HG03342 (cell line): ENCODE results near the gene LCP1.

ENCODE experiments used
- ATAC-seq: cut with Tn5 transposase; IDR thresholded peaks from one replicate; pipeline ENCODE4 v1.9.1; 2021; ENCODE audit warnings: mild to moderate bottlenecking, moderate library complexity; ENCODE audit not compliant: unreplicated experiment

The LCP1 gene

DNA sequence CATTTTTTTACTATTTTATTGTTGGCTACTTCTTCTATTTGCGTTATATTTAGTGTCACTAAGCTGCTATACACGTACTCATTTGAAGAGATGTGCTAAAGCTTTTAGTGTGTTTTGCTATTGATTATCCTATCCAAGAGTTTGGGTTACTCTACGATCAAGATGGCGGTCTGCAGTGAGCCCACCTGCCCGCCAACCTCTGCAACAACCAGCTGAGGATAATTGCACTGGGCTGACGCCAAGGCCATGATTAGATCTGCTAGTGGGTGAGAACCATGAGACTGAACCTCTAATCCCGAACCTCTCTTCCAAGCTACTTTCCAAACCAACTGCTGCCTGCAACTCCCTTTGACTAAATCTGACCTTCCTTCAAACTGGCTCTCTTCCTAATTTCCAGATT lies 78.9 kb downstream of the LCP1 start:
- no peak for ATAC-seq

DNA sequence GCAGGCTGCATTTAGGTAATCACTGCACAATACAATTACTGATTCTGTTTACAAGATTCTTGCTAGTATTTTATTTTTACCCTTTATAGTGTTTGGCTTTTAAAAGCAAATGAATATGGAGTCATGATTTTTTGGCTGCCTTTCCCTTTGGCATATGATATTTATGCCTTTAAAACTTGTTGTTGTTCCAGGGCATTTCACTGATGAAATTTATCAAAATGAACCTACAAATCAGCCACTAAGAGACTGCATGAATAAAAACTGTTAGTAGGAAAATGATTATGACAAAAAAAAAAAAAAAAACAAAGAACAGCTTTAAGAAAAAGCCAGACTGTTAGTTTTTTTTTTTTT lies 79.7 kb downstream of the LCP1 start:
- ATAC-seq, result no peak

DNA sequence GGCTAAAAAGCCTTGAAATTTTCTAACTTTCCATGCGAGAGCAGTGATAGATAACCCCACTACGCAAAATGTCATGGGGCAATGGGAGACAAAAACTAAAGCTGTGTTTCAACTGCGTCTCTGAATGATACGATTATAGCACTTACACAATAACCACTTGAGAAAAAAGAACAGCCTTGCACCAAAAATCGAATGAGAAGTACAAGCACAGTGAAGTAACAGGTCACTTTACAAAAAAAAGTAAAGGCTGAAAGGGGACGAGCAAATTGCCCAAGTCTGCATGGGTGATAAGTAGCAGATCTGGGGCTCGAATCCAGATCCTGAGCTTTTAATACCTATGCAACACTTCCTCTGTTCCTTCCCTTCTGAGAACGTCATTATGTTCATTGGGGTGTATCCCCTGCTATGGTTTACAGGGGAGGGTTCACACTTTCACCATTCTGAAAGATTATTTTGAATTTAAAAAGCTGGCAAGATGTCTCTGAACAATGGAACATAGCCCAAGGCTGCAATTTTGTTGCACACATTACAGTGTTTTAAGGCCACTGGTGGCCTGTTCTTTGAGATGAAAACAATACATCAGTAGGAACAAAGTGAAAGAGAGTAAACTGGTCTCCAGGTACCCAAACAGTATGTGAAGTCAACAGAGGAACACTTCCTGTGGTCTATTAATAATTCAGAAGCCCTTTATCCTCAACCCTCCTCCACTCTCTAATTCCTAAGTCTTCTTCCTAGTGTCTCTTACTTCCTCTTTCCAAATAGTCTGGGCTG lies 80.3 kb downstream of the LCP1 start:
- peak; percentile 47 for ATAC-seq

DNA sequence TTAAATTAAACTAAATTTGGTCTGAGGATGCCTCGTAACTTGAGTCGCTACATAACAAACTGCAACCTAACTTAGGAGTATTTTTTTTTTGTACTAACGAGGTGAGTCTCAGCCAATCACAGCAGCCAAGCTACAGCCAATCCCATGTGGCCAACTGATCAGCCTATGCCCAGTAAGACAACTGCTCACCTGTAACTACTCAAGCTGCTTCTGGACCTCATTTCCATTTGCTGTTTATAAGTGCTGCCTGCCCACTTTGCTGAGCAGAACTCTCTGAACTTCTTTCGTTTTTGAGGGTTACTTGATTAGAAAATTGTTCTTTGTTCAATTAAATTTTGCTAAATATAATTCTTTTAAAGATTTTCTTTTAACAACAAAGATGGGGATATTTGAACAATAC lies 81.0 kb downstream of the LCP1 start:
- ATAC-seq, result no peak

DNA sequence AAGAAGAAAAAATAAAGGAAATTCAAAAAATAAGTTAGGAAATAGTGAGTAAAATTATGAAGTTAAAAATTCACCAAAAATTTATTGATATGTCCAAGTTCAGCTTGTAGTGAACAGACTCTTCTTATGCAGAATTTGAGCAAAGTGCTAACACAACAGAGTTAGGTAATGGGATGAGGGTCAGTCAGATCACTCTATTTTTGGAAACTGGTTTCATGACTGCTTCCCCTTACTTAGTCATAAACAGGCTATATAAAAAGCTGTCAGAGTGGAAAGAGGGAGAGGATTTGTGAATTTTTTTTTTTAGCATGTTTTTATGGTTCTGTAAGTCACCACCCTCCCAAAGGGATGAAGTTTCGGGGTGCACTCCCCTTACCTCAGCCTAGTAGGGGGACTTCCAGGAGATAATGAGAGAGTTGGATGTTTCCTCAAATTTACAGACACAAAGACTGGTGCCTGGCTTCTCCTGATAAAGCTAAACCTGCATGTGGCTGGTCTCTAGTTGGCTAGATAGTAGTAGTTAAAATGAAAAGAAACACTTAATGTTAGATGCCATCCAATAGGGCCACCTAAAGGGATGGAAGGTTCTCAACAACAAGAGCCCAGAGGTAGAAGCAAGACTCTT lies 81.7 kb downstream of the LCP1 start:
- no peak for ATAC-seq

DNA sequence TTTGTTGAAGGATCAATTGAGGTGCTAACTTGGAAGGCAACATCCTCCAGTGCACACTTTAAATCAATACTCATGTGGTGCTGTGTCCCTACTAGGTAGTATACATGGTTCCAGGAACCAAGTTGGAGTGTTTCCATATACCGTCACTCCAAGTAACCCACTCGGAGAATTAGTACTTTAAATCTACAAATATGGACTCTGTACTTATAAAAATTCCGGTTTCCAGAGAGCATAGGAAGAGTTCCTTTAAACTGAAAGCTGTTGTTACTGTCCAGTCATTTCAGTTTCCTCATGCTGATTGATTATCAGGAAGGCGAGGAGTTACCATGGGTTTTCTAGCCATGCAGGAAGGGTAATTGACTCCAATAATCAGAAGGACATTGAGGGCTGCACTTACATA lies 84.3 kb downstream of the LCP1 start:
- no peak for ATAC-seq

DNA sequence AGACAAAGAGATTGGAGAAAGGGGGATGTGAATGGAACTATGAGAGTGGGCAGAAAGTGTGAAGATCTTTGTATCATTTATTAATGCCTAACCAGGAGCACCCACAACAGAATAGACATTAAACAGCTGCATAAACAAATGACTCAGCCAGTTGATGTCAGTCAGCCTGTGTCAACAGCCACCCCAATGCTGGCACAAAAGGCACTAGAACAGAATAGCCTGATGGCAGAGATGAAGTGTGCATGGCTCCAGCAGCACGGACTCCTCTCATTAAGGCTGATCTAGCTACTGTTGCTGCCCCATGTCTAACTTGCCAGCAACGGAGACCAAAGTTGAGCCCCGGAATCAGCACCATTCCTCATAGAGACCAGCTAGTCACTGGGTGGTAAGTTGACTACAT lies 85.0 kb downstream of the LCP1 start:
- ATAC-seq, result no peak

DNA sequence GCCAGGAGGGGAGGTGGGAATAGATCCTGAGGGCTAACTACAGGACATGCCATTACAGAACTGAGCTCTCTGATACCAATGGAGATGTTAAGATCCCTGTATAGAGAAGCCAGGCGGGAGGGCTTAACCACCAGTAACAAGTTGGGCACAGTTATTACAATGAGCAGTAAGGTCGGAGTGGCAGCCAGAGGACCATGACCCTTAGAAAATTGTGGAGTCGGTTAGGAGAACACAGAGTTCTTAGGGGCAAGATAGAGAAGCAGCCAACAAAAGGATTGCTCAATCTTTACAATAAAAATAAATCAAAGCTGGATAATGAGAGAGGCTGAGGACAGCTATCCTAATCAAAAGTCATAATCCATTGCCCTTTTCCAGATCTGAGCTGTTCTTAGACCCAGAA lies 87.5 kb downstream of the LCP1 start:
- no peak for ATAC-seq

DNA sequence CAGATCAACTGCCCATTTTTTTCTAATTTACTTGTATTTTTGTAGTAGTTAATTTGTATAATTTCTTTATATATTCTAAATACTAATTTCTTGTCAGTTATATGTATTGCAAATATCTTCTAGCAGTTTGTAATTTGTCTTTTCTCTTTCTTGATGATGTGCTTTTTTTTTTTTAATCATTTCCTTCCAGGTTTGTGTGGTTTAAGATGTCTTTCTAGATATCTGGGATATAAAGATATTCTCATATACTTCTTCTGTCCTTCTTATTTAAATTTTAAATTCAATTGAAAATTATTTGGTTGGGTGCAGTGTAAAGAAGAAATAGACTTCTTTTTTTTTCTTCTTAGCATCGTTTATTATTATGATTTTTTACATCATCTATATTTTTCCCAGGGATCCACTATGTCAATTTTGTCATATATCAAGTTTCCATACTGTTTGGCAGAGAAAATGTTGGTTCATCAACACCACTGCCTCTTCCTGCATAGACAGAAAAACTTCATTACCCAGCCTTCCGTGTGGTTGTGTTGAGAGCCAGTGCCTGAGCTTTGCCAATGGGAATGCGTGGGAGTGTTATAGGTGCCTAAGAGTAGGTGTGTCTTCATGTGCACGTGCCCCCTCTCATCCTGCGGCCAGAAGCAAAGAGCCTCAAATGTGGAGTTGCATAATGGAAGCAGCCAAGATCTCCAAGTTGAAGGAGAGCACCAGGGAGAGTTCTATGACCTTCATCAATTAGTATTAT lies 93.0 kb downstream of the LCP1 start:
- no peak for ATAC-seq

DNA sequence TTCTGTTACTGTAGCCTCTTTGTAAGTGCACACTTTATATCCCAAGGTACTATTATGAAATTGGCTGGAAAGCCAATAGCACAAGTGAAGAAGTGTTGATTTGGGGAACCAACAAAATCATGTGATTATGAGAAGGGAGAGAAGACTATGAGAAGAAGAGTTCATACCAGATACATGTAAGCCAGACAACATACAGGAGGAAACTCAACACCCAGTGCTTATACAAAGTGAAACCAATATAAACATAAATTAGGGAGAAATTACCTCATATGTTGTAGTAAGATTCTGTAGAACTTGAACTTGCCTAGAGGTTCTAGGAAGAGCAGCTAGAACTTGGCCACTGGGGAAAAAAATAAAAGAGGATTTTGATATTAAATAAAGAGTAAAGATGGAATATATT lies 94.5 kb downstream of the LCP1 start:
- no peak for ATAC-seq

DNA sequence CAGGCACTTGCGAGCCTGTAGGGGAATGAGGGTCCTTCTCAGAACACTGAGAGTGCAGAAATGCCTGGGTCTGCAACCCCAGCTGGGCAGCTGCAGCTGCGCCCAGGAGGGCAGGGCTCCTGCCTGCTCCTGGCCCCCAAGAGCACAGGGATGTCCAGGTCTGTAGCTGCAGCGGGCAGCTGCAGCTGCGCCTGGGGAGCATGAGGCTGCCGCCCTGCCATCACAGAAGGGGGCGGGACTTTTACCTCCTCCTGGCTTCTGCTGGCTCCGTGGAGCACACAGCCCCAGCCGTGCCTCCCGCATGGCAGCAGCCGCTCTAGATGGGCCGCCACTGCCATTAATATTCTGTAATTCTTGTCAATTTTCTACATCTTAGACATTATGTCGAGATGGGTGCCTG lies 95.0 kb downstream of the LCP1 start:
- ATAC-seq, result no peak

DNA sequence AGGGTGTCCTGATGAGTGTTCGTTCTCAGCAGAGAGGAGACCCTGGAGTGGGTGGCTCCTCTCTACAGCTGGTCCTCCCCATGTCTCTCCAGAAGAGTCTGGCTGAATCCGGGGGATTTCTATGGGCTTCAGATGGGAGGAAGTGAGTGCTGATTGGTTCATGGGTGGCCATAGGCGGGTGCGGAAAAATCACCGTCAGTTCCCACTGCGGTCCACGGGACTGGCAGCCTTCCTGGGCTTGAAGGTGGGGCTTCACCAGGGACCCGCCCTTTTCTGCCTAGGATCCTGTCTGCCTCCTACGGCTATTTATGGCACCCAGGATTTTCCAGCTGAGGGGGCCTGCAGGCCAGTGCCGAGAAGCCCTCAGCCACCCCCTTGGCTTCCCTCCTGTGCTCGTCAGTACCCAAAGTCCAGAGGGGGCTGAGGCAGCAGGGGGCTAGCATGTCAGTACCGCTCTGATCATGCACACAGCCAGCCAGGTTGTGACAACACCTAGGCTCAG lies 95.5 kb downstream of the LCP1 start:
- no peak for ATAC-seq

DNA sequence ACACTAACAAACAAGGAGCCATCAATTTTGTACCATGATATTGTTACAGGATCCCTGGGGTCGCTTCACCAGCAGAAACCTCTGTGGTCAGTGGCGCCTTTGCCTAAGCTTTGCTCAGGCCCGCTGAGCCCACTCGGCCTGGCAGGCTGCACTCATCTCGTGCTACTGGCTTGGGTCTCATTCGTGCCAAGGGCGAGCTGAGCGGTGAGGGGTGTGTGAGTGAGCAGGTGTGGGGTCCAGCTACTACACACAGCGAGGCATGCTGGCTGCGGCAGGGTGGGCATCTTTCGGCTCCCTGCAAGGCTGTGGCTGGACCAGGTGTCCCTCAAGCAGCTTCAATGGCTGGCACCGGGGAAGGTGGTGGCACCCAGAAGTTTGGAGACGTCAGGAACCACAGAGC lies 96.2 kb downstream of the LCP1 start:
- ATAC-seq, result no peak

DNA sequence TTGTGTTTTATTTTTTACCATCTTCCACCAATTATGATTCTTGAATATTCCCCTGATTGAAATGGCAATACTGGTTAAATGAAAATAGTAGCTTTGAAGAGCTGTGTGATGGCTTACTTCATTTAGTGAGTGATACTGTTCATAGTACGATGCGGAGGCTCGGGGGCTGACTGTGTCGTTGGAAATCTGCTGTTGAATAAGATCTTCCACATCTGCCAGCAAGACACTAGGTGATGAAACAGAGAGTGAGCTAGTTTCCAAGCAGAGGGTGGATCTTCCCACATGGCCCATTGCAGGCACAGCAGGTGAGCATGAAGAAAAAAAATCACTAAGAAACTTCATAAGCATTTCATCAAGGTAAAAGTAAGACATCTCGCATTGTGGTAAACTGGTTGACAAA lies 99.7 kb downstream of the LCP1 start:
- no peak for ATAC-seq

DNA sequence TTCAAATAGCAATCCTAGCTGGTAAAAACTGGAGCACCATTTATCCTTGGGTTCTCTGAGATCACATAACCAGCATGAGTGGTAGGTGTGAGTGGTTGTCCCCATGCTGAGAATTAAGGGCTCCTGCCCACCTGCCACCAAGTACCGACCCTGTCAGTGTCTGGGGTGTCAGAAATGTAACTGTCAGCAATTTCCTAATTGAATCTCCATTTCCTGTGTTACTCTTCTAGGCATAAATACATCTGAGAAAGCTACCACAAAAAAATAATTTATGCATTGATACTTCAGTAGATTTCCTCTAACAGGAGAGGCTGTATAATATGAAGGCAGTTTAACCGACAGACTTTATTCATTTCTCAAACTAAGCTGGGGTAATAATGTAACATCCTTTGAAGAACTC lies 102.2 kb downstream of the LCP1 start:
- no peak for ATAC-seq

DNA sequence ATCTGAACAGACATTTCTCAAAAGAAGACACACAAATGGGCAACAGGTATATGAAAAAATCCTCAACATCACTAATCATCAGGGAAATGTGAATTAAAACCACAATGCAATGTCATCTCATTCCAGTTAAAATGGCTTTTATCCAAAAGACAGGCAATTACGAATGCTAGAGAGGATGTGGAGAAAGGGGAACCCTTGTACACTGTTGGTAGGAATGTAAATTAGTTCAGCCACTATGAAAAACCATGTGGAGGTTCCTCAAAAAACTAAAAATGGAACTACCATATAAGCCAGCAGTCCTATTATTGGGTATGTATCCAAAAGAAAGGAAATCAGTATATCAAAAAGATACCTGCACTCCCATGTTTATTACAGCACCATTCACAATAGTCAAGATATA lies 104.7 kb downstream of the LCP1 start:
- ATAC-seq, result no peak

DNA sequence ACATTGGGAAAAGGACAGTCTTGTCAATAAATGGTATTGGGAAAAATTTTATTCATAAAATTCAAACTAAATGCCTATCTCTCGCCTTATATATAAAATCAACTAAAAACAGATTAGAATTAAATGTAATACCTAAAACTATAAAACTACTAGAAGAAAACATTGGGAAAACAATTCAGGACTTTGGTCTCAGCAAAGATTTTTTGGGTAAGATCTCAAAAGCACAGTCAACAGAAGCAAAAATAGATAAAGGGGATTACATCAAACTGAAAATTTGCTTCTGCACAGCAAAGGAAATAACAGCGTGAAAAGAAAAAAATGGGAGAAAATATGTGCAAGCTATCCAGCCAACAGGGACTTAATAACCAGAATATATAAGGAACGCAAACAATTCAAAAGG lies 105.2 kb downstream of the LCP1 start:
- no peak for ATAC-seq
